ENCODE measurements around the gene EMB.
"Not testable (repeated sequence)": the region's sequence is repeated elsewhere in the genome, so short reads cannot be mapped to it uniquely, and the experiment has no call there.

The EMB gene

DNA sequence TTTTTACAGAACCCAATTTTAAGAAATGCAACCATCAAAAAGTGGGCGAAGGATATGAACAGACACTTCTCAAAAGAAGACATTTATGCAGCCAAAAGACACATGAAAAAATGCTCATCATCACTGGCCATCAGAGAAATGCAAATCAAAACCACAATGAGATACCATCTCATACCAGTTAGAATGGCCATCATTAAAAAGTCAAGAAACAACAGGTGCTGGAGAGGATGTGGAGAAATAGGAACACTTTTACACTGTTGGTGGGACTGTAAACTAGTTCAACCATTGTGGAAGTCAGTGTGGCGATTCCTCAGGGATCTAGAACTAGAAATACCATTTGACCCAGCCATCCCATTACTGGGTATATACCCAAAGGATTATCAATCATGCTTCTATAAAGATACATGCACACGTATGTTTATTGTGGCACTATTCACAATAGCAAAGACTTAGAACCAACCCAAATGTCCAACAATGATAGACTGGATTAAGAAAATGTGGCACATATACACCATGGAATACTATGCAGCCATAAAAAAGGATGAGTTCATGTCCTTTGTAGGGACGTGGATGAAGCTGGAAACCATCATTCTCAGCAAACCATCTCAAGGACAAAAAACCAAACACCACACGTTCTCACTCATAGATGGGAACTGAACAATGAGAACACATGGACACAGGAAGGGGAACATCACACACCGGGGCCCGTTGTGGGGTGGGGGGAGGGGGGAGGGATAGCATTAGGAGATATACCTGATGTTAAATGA lies 19.7 kb downstream of the EMB start:
- not testable (repeated sequence) for DNase-seq

- no peak for DNase-seq
Observed at GRCh38 chr5:50420343-50420935, 20.6 kb downstream of the EMB start.

DNA sequence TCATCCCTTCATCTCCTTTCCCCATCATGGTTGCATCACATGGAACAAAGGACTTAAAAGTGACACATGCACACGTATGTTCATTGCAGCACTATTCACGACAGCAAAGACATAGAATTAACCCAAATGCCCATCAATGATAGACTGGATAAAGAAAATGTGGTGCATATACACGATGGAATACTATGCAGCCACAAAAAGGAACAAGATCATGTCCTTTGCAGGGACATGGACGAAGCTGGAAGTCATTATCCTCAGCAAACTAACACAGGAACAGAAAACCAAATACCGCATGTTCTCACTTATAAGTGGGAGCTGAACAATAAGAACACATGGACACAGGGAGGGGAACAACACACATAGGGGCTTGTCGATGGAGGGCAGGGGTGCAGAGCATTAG lies 21.4 kb downstream of the EMB start:
- not testable (repeated sequence) for DNase-seq

GRCh38 chr5:50416637-50417036 lies 24.5 kb downstream of the EMB start:
- not testable (repeated sequence) for DNase-seq

DNA sequence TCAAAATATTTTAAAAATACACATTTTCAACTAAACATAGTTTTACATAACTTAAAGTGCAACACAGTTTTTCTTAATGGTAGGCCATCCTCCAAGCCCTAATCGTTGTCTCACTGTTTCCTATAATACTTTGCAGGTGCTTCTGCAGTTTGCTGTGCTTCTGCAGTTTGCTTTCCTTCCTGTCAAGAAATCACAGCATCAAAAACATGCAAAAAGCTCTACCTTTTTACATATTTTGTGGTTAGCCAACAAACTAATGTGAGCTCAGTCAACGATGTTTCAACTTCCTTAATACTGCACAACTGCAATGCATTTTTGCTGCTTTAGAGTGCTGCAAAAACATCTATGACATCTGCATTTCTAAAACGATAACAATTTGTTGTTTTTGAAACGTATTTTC lies 25.2 kb downstream of the EMB start:
- no peak for DNase-seq

DNA sequence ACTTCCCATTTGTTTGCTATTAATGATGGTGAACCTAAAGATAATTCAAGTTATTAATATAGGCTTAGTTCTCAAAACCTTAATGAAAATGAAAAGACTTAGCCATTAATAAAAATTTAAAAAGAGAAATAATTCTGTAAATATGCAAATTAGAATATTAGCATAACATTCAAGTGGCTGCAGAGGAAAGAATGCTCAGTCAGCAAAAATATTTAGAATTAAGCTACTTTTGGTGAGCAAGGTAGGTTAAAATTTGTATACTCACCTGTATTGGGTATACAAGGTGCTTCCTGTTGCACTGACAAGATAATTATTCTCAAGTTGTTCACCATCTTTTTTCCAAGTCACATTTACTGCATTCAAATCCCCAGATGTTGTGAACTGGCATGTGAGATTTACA lies 30.2 kb downstream of the EMB start:
- DNase-seq = not testable (repeated sequence)

- DNase-seq = no peak
Observed at GRCh38 chr5:50406877-50407276, 34.2 kb downstream of the EMB start.

DNA sequence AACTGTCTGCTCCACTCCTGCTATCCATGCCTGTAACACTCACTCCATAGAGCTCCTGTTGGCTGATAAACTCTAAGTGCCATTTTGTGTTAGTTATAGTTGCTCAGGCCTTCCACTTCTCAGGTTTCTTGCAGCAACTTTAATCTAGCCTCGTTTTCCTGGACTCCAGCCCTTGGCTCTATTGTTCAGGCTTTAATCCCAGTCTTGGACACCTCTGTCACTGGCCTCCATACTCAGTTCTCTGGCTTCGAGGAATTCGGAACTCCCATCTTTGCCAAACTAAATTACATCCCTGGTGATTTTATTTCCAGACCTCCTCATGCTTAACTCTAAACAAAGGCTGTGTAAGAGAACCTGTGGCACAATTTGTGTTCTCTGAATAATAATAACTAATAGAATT lies 39.8 kb downstream of the EMB start:
- DNase-seq = no peak

- DNase-seq = not testable (repeated sequence)
Observed at GRCh38 chr5:50393925-50394609, 47.0 kb downstream of the EMB start.

DNA sequence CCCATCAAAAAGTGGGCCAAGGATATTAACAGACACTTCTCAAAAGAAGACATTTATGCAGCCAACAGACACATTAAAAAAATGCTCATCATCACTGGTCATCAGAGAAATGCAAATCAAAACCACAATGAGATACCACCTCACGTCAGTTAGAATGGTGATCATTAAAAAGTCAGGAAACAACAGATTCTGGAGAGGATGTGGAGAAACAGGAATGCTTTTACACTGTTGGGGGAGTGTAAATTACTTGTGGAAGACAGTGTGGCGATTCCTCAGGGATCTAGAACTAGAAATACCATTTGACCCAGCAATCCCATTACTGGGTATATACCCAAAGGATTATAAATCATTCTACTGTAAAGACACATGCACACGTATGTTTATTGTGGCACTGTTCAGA lies 48.8 kb downstream of the EMB start:
- DNase-seq = not testable (repeated sequence)

DNA sequence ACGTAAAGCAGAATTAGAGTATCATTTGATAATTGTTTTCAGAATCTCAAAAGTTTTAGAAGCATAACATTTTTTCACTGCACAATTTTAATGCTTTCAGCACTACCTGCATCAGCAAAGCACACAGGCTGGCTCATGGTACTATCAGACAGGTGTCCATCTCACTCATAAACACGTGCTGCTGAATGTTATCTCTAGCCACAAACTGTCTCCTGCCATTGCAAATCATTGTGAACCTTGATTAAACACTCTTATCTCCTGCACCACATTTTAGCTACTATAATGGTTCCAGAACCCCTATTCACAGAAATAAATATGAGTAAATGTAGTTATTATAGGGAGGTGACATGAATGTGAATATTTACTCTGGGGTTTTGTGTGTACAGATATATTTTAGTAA lies 56.7 kb downstream of the EMB start:
- not testable (repeated sequence) for DNase-seq

DNA sequence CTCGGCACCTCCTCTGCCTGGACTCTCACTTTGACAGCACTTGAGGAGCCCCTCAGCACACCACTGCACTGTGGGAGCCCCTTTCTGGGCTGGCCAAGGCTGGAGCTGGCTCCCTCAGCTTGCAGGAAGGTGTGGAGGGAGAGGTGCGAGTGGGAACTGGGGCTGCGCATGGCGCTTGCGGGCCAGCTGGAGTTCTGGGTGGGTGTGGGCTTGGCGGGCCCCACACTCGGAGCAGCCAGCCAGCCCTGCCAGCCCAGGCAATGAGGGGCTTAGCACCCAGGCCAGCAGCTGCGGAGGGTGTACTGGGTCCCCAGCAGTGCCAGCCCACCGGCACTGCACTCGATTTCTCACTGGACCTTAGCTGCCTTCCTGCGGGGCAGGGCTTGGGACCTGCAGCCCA lies 64.4 kb downstream of the EMB start:
- not testable (repeated sequence) for DNase-seq

DNA sequence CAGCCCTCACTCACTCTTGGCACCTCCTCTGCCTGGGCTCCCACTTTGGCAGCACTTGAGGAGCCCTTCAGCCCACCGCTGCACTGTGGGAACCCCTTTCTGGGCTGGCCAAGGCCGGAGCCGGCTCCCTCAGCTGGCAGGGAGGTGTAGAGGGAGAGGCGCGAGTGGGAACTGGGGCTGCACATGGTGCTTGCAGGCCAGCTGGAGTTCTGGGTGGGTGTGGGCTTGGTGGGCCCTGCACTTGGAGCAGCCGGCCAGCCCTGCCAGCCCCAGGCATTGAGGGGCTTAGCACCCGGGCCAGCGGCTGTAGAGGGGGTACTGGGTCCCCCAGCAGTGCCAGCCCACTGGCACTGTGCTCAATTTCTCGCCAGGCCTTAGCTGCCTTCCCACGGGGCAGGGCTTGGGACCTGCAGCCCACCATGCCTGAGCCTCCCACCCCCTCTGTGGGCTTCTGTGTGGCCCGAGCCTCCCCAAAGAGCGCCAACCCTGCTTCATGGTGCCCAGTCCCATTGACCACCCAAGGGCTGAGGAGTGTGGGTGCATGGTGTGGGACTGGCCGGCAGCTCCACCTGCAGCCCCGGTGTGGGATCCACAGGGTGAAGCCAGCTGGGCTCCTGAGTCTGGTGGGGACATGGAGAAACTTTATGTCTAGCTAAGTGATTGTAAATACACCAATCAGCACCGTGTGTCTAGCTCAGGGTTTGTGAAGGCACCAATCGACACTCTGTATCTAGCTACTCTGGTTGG lies 71.6 kb downstream of the EMB start:
- DNase-seq = not testable (repeated sequence)

GRCh38 chr5:50365426-50366251 lies 75.4 kb downstream of the EMB start:
- no peak for DNase-seq

GRCh38 chr5:50364535-50365309 lies 76.4 kb downstream of the EMB start:
- not testable (repeated sequence) for DNase-seq

DNA sequence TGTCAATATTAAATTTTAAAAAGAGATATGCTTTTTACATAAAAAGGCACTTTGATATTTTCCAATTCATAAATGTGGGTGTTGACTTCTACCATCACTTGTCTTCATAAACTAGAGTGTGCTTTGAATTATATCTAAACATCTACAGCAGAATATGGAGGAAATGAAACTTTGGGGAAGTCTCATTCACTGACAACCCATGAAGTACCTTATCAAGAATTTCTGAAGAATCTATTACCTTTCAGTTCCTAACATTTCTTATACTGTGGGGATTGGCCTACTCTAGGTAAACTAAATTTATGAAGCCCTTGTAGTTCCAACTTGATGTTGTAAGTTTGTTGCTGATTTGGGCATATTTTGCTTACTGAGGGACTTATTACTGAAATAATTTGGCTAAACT lies 81.9 kb downstream of the EMB start:
- no peak for DNase-seq

DNA sequence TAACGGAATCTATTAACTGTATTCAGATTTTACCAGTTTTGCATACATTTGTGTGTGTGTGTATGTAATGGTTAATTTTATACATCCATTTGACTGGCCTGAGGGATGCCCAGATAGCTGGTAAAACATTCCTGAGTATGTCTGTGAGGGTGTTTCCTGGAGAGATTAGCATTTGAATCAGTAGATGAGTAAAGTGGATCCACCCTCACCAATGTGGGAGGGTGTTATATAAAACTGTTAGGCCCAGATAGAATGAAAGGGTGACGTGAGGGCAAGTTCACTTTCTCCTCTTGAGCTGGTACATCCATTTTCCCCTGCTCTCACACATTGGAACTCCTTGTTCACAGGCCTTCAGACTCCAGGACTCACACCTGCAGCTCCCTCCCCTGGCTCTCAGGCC lies 88.7 kb downstream of the EMB start:
- peak; percentile 34 to 38 for DNase-seq
